GM23248 (cell line): Measurements from ENCODE around the gene PNMA6E.

Experiments used
- EZH2 ChIP-seq: fragments of 200-600 bp; sonication (generic); IDR thresholded peaks from 2 replicates; pipeline ENCODE4 v1.6.1; 2018; ENCODE audit warnings: antibody characterized with exemption, mild to moderate bottlenecking; ENCODE audit not compliant: insufficient read depth, poor library complexity, severe bottlenecking
- EZH2phosphoT487 ChIP-seq: fragments of 200-600 bp; sonication (generic); IDR thresholded peaks from 2 replicates; pipeline ENCODE4 v1.6.1; 2018; ENCODE audit warnings: antibody characterized with exemption, moderate library complexity, mild to moderate bottlenecking, low read depth; ENCODE audit not compliant: insufficient read depth

GRCh38 chrX:153372949-153373348 lies 28.2 kb downstream of the PNMA6E start:
- TF ChIP-seq EZH2phosphoT487 (no peak), EZH2 (no peak)
